Kidney epithelial cell (primary cell): ENCODE results near the gene KCNJ16. TPM values are rescaled to one million over a fixed set of nuclear protein-coding genes. Genes with fewer than 3 reads are reported as not detected.

Source experiments
- DNase-seq: peaks from one replicate; pipeline ENCODE4 v3.0.0-alpha.2; 2010; ENCODE audit warnings: low read depth
- H3K27me3 ChIP-seq: 2 replicates; pipeline ENCODE4 v1.6.0; 2011; ENCODE audit warnings: low read length; ENCODE audit not compliant: control insufficient read depth, insufficient read depth
- H3K36me3 ChIP-seq: 2 replicates; pipeline ENCODE4 v1.5.1; 2011; ENCODE audit warnings: low read length; ENCODE audit not compliant: control insufficient read depth, insufficient read depth
- H3K4me3 ChIP-seq: 2 replicates; pipeline ENCODE4 v1.5.1; 2011; ENCODE audit warnings: low read depth, mild to moderate bottlenecking, control low read depth, low read length
- CTCF ChIP-seq: IDR thresholded peaks from 2 replicates; pipeline ENCODE4 v1.5.1; 2011; ENCODE audit warnings: mild to moderate bottlenecking, moderate library complexity, low read length, control low read depth, inconsistent platforms; ENCODE audit not compliant: insufficient read depth, poor library complexity, severe bottlenecking
- total RNA-seq: library from RNA; depleted of rRNA; stranded (reverse); fragments of >200 nt; gene quantifications from 2 replicates; pipeline ENCODE4 v1.2.3, GENCODE V29; 2015

Gene KCNJ16
- total RNA-seq, 1 donor from 2014 or later, result 4.1 TPM

- no peak for TF ChIP-seq CTCF
- no peaks in the 10 kb centered on the region for H3K27me3 ChIP-seq
- no peaks in the 10 kb centered on the region for H3K36me3 ChIP-seq
- peak overlapping the region; percentile 50 for H3K4me3 ChIP-seq
- DNase-seq, result no peak
Measured at GRCh38 chr17:70076189-70076588, 1.2 kb downstream of the KCNJ16 start.

GRCh38 chr17:70076831-70077230, 1.8 kb downstream of the KCNJ16 start:
- no peak for TF ChIP-seq CTCF
- H3K27me3 ChIP-seq, result no peaks in the 10 kb centered on the region
- DNase-seq, result no peak
- no peaks in the 10 kb centered on the region for H3K36me3 ChIP-seq
- H3K4me3 ChIP-seq, result peak overlapping the region; percentile 50

- Histone ChIP-seq H3K27me3 (no peaks in the 10 kb centered on the region), H3K36me3 (no peaks in the 10 kb centered on the region), H3K4me3 (peak overlapping the region; percentile 20)
- TF ChIP-seq CTCF, result no peak
- no peak for DNase-seq
Measured at GRCh38 chr17:70078549-70078948, 3.5 kb downstream of the KCNJ16 start.

GRCh38 chr17:70078994-70079531, 4.0 kb downstream of the KCNJ16 start:
- no peak overlapping the region for H3K4me3 ChIP-seq
- no peak for DNase-seq

GRCh38 chr17:70080541-70081347, 5.7 kb downstream of the KCNJ16 start:
- no peak overlapping the region for H3K4me3 ChIP-seq
- no peaks in the 10 kb centered on the region for H3K27me3 ChIP-seq
- no peak for DNase-seq
- no peak for TF ChIP-seq CTCF
- no peaks in the 10 kb centered on the region for H3K36me3 ChIP-seq

More at GRCh38 chr17:70078994-70079531, 4.0 kb downstream of the KCNJ16 start:
- Histone ChIP-seq H3K27me3 (no peaks in the 10 kb centered on the region), H3K36me3 (no peaks in the 10 kb centered on the region)
- TF ChIP-seq CTCF, result no peak

- Histone ChIP-seq H3K4me3 (no peak overlapping the region), H3K36me3 (no peaks in the 10 kb centered on the region), H3K27me3 (no peaks in the 10 kb centered on the region)
- DNase-seq, result no peak
- TF ChIP-seq CTCF, result no peak
Measured at GRCh38 chr17:70081885-70082284, 6.9 kb downstream of the KCNJ16 start.
